GM21717 (cell line): ENCODE measurements around the gene GALNT4.

Experiments used
- ATAC-seq: cut with Tn5 transposase; IDR thresholded peaks from one replicate; pipeline ENCODE4 v1.9.1; 2021; ENCODE audit warnings: mild to moderate bottlenecking, moderate library complexity; ENCODE audit not compliant: unreplicated experiment

The GALNT4 gene

GRCh38 chr12:89537389-89537788, 12.8 kb upstream of the GALNT4 start:
- ATAC-seq, result no peak

GRCh38 chr12:89529738-89530137, 5.1 kb upstream of the GALNT4 start:
- peak; percentile 21 for ATAC-seq

- ATAC-seq, result no peak
These were observed 3.8 kb upstream of the GALNT4 start for GRCh38 chr12:89528434-89528833.

- ATAC-seq, result peak; percentile 76
These were observed 1.5 kb upstream of the GALNT4 start, which contains the start of gene POC1B for GRCh38 chr12:89525824-89526770. TSS of gene POC1B (minus strand) at chr12:89526047. CDS start at chr12:89525895, 152 bp downstream.

GRCh38 chr12:89525305-89525823, 768 bp upstream of the GALNT4 start:
- ATAC-seq, result peak; percentile 30

DNA sequence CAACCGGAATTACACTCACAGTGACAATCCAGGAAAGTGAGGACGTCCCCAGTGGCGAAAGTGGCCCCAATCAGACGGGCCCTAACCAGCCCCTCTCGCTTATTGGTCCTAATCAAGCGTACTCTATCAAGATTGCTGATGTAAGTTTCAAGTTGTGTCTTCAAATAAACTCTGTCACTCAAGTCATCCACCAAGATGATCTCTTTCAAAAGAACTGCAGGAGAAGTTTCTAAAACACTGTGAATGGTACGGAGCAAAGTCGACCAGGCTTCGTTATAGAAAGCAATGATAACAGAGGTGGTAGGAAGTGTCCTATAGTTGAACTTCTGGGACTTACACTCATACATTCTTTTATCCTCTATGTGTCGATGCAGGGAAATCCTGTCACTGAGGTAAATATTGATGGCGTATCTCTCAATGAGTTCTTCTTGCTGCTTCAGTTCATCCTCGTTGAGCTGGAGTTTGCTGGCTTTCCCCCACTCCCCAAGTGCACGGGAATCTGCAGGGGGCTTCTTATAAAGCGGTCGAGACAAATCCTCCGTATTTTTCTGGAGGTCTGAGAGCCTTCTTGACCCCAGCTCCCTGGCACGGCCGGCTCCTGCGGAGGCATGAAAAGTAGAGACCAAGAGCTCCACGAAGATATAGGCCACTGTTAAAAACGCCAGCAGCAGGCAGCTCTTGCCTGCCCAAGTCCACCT, 604 bp downstream of the GALNT4 start:
- no peak for ATAC-seq

DNA sequence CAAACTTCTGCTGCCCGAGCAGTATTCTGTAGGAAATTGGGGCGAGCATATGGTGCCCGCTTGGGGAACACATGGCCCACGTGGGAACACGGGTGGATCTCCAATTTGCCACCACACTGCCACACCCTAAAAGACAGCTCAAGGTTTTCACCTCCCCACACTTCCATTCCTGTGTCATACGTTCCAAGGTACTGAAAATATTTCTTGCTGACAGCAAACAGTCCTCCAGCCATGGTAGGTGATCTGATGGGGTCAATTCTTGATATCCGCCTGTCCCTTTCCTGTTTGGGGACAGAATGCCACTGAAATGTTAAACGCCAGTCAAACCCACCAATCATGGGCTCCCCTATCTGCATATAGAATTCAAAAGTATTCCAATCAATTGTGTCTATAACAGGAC, 1.2 kb downstream of the GALNT4 start:
- ATAC-seq, result no peak

- ATAC-seq, result no peak
These were observed 3.0 kb downstream of the GALNT4 start for GRCh38 chr12:89521364-89522223.

DNA sequence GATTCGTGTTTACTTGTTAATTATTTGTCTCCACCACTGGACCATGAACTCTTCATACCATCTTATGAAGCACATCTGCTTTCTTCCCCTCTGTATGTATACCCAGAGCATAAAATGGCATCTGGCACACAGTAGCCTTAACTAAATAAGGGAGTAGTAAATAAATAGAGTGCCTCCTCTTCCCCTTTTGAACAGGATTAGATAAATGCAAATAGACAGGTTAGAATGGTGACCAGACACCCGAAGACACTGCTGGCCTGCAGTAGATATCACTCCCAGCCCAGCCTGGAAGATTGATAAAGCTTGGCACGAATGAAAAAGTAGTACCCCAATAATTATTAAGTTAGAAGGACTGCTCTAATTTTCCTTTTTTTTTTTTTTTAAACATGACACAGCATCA, 6.9 kb downstream of the GALNT4 start:
- ATAC-seq, result no peak

DNA sequence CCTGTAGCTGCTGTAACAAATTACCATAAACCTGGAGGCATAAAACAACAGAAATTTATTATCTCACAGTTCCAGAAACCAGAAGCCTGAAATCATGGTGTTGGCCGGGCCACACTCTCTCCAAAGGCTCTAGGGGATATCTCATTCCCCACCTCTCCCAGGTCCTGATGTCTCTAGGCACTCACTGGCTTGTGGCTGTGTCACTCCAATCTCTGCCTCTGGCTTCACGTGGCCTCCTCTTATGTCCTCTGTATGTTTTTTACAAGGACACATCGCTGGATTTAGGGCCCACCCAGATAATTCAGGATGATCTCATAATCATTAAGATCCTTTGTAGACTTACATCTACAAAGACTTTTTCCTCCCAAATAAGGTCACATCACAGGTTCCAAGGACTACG, 8.0 kb downstream of the GALNT4 start:
- no peak for ATAC-seq

DNA sequence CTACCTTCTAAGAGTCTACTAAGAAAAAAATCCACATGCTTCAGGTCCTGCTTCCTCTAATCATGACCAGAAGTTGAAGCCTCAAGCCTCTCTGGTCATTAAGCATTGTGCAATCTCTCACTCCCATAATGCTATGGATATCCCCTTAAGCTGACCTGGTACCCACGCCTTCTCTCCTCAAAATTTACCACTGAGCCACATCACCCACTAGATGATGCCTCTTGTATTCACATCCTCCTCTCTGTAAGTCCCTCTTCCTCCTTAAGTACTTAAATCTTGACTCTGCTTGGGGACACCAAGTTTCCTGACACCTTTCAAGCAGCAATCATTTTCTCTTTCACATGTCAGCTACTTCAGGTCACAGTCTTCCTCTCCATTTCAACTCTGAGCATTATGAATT, 9.8 kb downstream of the GALNT4 start:
- peak; percentile 92 for ATAC-seq

DNA sequence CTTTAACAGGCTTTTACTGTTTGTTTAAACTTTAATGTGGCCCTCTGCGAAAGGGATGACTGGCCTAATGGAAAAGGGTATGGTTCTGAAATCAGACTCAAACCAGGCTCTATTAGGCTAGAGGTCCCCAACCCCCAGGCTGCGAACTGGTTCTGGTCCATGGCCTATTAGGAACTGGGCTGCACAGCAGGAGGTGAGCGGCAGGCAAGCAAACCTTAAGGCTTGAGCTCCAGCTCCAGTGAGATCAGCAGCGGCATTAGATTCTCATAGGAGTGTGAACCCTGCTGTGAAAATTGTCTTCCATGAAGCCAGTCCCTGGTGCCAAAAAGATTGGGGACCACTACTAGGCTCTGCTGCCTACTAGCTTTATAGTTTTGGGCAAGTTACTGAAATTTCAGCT, 11.1 kb downstream of the GALNT4 start:
- no peak for ATAC-seq

- no peak for ATAC-seq
These were observed 17.4 kb downstream of the GALNT4 start for GRCh38 chr12:89507015-89507824.

DNA sequence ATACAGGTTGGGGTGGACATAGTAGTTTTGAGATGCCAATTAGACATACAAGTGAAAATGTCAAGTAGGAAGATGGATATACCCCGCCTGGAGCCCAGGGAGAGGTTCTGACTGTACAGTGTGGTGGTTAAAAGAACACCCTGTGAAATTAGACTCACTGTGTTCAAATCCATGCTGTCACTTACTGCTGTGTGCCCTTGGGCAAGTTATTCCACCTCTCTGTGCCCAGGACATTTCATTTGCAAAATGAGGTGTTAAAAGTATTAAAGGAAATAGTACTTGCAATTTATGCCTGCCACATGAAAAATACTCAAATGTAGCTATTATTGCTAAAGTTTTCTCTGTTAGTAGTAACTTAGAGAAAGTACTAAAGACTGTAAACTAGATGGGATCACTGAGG, 18.5 kb downstream of the GALNT4 start:
- no peak for ATAC-seq

DNA sequence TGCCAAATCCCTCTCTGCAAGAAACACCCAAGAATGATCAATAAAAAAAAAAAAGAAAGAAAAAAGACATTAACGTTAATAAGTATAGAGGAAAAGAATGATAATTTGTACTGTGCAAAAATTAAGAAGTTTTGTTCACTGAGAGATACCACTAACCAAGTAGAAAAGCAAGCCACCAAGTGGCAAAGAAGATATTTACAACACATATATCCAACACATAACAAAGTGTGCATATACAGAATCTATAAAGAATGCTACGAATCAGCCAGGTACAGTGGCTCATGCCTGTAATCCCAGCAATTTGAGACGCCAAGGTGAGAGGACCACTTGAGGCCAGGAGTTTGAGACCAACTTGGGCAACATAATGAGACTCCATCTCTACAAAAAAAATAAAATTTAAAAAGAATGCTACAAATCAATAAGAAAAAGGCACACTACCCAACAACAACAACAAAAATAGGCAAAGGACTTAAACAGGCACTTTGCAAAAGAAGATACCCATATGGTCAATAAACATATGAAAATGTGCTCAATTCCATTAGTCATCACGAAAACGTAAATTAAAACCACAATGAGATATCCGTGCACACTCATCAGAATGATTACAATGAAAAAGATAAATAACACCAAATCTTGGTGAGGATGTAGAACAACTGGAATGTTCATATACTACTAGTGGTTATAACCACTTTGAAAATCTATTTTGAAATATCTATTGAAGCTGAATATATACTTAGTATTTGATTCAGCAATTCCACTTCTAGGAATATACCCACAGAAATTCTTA, 19.8 kb downstream of the GALNT4 start:
- ATAC-seq, result no peak

- no peak for ATAC-seq
These were observed 22.8 kb downstream of the GALNT4 start for GRCh38 chr12:89501793-89502192.

GRCh38 chr12:89499857-89500256, 24.7 kb downstream of the GALNT4 start:
- ATAC-seq, result no peak

- ATAC-seq, result no peak
These were observed 27.1 kb downstream of the GALNT4 start for GRCh38 chr12:89497467-89497866.

DNA sequence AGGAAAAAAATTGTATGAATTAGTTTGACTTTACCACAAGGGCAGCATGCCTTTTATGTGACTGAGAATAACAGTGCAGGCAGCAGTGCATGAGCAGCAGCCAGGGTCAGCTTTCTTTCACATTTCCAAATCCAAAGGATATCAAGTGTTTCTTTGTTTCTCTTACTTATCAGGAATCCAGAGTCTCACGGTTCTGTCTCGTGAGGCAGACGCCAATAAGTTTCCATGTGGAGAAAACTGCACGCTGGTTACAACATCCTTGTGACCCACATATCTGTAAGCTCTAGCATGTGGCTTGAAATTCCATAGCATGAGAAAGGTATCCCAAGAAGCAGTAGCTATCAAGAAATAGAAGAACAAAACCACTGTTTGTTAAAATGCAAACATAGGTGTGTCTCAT, 27.6 kb downstream of the GALNT4 start:
- ATAC-seq, result no peak
